Activated CD4-positive, alpha-beta T cell treated with anti-CD3 and anti-CD28 coated beads for 4 hours (primary cell): ENCODE data around the gene VSIG2.

Experiments used
- DNase-seq, 2 donors: peaks; one replicate each; pipeline ENCODE4 v3.0.0-alpha.2; 2020

Gene VSIG2

GRCh38 chr11:124746621-124747243, 5.3 kb downstream of the VSIG2 start:
- peak; percentile 75 to 79 for DNase-seq

GRCh38 chr11:124745835-124746620, 6.0 kb downstream of the VSIG2 start:
- peak in 1 of 2 donors; percentile 29 for DNase-seq

- DNase-seq: no peak
Observed at GRCh38 chr11:124745270-124745834, 6.7 kb downstream of the VSIG2 start.

- no peak for DNase-seq
Observed at GRCh38 chr11:124743050-124743449, 9.0 kb downstream of the VSIG2 start.

GRCh38 chr11:124742555-124742954, 9.5 kb downstream of the VSIG2 start:
- DNase-seq: no peak

- DNase-seq: peak; percentile 53 to 56
Observed at GRCh38 chr11:124740277-124740882, 11.7 kb downstream of the VSIG2 start.

- peak; percentile 80 to 82 for DNase-seq
Observed at GRCh38 chr11:124739479-124740276, 12.4 kb downstream of the VSIG2 start, which contains the start of gene NRGN. Gene NRGN (plus strand): TSS chr11:124739942. CDS start chr11:124740085, 143 bp downstream.

GRCh38 chr11:124738713-124739478, 13.2 kb downstream of the VSIG2 start:
- no peak for DNase-seq

- DNase-seq: no peak
Observed at GRCh38 chr11:124737638-124738305, 14.3 kb downstream of the VSIG2 start.

- DNase-seq: no peak
Observed at GRCh38 chr11:124736736-124737135, 15.3 kb downstream of the VSIG2 start.

- no peak for DNase-seq
Observed at GRCh38 chr11:124732230-124732629, 19.8 kb downstream of the VSIG2 start.

- no peak for DNase-seq
Observed at GRCh38 chr11:124729571-124729970, 22.5 kb downstream of the VSIG2 start.

GRCh38 chr11:124728134-124728533, 23.9 kb downstream of the VSIG2 start:
- DNase-seq: no peak

GRCh38 chr11:124727474-124727873, 24.6 kb downstream of the VSIG2 start:
- DNase-seq: no peak

- DNase-seq: no peak
Observed at GRCh38 chr11:124725719-124726105, 26.3 kb downstream of the VSIG2 start.

GRCh38 chr11:124724979-124725718, 26.9 kb downstream of the VSIG2 start:
- no peak for DNase-seq

- no peak for DNase-seq
Observed at GRCh38 chr11:124722176-124722575, 29.9 kb downstream of the VSIG2 start.

GRCh38 chr11:124719534-124719933, 32.5 kb downstream of the VSIG2 start:
- no peak for DNase-seq

GRCh38 chr11:124718801-124719200, 33.3 kb downstream of the VSIG2 start:
- DNase-seq: no peak
